ENCODE results near the gene CDK8. TPM values are rescaled to one million over a fixed set of nuclear protein-coding genes. Genes with fewer than 3 reads are reported as not detected.
A peak's percentile ranks its signal among the peaks of the same experiment; 100 is the strongest.
"Not testable (repeated sequence)": the region's sequence is repeated elsewhere in the genome, so short reads cannot be mapped to it uniquely, and the experiment has no call there.

The CDK8 gene
- total RNA-seq, 1 donor from 2014 or later = 12.8 TPM

DNA sequence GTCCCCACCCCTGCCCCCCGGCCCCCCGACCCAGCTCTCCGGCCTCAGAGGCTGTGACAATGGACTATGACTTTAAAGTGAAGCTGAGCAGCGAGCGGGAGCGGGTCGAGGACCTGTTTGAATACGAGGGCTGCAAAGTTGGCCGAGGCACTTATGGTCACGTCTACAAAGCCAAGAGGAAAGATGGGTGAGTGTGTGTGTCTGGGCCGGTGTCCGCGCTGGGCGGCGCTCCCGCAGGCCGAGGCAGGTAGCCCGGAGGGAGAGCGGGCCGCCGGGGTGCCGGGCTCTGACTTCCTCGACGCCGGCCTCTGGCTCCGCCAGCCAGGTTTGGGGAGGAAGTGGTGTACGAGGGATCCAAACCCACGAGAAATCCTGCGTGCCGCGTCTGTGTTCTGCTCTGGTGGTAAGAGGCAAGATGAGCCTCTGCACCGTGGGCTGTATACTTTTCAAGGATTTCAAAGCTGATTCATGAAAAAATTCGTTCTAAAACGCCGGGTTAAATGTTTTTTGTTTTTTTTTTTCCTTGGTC, 718 bp downstream of the CDK8 start:
- peak; percentile 43 for DNase-seq

DNA sequence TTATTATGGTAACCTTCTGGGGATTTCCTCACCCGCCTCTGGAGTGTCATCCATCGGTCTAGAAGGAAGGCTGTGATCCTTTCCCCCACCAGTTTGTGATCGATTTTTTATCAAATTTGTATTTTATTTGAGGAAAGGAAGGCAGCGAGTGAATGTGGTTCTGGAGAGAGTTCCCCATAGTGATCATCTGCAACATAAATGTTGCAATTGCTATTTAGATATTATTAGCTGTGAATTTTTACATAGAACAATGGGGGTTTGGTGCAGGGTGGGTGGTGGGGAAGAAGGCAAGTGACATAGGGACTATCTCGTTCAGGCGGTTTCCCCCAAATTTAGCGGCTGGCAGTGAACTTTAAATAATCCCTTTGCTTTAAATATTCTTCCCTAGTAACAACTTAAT, 1.2 kb downstream of the CDK8 start:
- DNase-seq = no peak

DNA sequence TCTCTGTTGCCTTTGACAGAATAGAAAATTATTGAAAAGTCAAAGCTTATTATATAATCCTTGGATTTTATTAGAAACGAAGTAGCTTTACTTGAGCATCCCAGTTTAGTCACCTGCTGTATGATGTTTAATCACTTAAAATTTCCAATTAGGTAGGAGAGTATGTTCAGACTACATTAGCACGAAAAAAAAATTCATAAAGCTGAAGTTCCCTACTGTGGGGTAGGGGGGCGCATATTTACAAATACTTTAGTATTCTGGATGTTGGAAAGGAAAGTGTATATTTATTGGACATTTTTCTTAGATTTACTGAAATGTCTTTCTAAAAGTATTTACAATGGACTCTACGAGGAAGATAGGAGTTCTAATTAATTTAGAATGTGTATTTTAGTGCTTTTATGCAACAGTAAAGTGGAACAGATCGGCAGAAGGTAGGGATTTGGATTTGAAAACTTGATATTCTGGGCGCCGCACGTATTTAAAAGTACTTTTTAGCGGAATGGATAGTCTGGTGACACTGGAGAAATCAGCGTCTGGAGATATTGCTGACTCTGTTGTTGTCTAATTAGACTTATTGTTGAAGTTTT, 1.9 kb downstream of the CDK8 start:
- peak; percentile 23 for DNase-seq

DNA sequence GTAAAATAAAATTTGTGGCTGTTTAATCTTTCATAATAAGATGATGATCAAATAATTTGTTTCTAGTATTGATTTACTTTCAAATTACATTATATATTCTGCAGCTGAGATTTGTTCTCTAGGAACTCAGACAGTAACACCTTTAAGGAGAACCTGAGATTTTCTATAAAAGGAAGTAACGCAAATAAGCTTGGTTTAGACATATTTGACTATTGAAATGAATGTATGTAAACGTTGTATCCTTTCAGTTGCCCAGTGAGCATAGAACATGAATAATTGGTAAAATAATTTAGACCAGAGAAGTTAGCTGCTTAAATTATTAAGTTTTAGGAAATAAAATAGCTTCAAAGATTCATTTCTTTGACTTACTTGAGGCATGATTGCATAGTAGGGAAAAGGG, 3.1 kb downstream of the CDK8 start:
- no peak for DNase-seq

DNA sequence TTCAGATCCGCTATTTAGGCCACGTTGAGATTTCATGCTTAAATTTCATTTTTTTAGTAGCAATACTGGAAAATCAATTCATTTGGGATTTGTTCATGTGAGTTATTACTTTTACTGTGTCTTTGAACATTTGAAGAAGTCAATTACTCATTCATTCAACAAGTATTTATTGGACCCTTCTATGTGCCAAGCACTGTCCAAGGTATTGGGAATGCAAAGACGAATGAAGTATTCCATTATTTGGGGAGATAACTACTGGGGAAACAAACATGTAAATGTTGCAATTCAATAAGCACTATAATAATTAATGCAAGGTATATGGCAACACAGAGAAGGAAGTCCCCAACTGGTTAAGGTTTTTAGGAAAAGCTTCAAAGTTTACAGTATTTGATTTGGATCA, 5.7 kb downstream of the CDK8 start:
- no peak for DNase-seq

DNA sequence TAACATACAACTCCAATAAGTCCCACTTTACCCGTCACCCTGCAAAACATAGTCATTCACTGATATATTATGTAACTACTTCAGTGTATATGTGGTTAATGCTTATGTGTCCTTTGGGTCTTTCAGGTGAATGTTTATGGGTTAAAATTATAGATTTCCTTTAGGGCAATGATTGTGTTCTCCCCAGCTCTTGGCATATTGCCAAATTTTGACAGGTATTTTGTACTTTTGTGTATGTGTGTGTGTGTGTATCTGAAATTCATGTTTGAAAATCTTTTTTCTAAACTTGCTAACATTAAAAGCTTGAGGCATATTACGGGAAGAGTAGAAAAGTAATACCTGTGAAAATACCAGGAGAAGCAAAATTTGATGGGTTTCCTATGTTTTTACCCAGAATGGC, 8.2 kb downstream of the CDK8 start:
- no peak for DNase-seq

DNA sequence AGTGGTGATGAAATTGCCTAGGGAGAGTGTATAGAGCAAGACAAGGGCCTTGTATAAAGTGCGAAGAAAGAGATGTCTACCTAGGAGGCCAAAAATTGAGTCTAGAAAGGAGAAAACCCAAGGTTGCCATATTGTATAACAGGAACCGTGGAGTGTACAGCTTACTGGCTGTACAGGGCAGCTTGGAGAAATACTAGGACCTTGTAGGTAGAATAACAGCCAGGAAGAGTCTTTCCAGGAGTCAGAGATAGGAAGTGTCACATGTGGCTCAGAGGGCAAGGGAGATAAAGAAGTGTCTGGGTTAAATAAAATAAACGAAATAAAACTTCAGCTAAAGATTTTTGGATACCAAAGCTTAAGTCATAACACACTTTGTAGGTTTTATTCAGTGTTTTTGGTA, 12.4 kb downstream of the CDK8 start:
- DNase-seq = no peak

DNA sequence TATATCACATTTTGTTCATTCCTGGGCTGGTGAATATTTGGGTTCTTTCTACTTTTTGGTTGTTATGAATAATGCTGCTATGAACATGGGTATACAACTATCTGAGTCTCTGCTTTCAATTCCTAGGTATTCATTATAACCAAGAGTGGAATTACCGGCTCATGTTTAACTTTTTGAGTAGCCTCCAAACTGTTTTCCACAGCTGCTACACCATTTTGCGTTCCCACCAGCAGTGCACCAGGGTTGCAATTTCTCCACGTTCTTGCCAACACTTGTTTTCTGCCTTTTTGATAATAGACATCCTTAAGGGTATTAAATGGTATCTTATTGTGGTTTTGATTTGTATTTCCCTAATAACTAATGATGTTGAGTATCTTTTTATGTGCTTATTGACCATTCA, 16.8 kb downstream of the CDK8 start:
- no peak for DNase-seq

DNA sequence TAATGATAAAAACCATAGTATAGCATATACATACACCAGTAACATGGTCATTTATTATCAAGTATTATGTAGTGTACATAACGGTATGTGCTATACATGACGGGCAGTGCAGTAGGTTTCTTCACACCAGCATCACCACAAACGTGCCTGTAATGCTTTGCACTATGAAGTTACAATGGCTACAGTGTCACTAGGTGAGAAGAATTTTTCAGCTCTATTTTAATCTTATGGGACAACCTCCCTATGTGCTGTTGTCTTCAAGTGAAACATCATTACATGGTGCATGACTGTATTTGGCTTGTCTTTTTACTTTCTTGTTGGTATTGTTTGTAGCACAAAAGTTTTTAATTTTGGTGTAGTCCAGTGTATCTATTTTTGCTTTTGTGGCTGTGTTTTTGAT, 18.7 kb downstream of the CDK8 start:
- no peak for DNase-seq

DNA sequence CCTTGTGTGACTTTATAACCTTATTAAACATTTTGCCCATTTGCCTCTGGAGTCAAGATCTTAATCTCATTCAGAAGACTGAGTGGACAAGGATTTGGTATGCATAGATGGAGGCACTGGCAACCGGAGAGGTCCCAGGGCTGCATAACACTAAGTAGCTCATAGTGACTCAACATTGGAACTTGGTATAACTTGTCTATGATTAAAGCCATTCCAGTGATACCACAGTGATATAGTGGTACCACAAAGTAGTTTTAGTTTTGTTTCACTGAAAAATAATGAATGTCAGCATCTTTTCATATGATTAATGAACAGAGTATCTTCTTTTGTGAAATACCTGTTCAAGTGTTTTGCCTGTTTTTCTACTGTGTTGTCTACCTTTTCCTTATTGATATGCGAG, 26.4 kb downstream of the CDK8 start:
- no peak for DNase-seq

DNA sequence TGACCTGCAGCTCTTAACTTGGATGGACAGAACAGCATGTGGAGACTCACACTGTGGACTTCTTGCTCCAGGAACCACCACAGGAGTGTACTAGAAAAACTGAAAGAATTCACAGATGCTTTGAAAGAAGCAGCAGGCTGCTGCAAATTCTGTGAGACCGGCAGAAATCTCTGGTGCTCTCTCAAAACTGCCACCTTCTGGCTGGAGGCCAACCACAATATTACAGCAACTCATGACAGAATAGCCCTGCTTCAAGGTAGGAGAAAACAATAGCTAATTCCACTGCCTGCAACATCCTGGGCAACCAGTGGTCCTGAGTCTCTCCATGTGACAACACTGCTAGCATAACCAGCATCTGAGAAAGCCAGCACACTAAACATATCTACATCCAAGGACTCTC, 26.9 kb downstream of the CDK8 start:
- peak; percentile 58 for DNase-seq

DNA sequence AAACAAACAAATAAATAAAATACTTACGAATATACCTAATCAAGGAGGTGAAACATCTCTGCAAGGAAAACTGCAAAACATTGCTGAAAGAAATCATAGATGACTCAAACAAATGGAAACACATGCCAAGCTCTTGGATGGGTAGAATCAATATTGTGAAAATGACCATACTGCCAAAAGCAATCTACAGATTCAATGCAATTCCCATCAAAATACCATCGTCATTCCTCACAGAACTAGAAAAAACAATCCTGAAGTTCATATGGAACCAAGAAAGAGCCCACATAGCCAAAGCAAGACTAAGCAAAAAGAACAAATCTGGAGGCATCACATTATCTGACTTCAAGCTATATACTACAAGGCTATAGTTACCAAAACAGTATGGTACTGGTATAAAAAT, 32.0 kb downstream of the CDK8 start:
- DNase-seq = not testable (repeated sequence)

DNA sequence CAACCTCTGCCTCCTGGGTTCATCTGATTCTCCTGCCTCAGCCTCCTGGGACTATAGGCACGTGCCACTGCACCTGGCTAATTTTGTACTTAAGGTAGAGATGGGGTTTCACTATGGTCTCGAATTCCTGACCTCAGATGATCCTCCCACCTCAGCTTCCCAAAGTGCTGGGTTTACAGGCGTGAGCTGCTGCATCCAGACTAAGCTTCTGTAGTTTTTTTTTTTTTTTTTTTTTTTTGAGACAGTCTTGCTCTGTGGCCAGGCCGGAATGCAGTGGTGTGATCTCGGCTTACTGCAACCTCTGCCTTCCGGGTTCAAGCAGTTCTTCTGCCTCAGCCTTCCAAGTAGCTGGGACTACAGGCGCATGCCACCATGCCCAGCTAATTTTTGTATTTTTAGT, 34.9 kb downstream of the CDK8 start:
- not testable (repeated sequence) for DNase-seq

DNA sequence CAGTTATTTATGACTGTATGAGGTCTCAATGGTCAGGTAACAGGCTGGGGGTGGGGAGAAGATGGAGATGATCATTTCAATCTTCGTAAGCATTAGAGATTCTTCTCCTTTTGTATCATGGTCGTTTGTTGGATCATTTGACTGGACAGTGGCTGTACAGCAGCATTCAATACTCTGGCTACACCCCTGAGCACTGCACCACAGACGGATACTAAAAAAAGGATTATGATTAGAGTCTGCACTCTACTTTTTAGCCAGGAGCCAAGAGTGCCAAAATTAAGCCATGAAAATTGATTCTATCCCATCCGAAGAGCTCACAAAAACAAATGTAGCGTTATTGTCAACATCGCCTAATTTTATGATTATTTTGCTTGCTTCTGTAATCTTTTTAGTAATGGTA, 41.9 kb downstream of the CDK8 start:
- DNase-seq = no peak

DNA sequence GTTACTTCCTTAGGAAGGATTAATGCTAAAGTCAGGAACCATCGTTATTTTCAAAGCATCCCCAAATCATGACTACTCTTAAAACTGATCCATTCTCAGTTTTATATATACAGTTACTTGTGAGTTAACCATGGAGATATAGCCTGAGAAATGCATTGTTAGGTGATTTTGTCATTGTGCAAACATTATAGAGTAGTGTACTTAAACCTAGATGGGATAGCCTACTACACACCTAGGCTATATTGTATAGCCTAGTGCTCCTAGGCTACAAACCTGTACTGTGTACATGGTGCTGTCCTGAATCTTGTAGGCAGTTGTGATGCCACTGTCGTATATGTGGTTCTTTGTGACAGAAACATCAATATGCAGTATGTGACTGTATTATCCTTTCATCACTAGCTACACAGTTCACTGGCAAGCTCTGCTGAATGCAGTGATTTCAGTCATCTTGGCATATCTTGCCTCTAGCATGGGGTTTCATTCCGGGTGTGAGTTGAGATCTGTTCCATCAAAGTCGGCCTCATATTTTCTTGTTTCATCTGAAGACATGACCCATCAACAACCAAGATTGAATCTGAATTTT, 45.3 kb downstream of the CDK8 start:
- DNase-seq = no peak

DNA sequence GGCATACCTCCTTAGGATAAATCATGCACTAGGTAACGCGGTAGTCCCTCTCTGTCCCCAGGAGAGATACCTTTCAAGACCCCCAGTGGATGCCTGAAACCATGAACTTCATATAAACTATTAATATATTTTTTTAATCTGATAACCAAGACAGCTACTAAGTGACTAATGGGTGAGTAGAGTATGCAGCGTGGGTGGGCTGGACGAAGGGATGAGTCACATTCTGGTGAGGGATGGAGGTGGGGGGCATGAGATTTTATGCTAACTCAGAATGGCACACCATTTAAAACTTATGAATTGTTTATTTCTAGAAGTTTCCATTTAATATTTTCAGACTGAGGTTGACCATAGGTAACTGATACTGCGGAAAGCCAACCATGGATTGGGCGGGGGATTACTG, 46.2 kb downstream of the CDK8 start:
- peak; percentile 39 for DNase-seq

DNA sequence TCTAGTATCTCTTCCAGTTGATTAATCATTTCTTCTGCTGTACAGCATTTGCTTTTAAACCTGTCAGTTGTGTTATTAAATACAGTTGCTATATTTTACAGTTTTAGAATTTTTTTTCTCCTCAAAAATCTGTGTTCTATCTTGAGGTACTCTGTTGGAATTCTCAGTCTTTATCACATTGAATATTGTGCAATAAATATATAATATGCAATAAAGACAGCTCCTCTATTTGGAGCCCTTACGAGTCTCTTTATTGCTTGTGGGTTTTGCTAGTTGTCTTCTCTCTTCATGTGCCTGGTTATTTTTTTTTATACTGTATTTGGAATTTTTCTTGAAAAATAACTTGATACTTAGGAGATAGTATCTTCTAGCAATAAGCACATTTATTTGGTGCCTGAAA, 51.7 kb downstream of the CDK8 start:
- no peak for DNase-seq

DNA sequence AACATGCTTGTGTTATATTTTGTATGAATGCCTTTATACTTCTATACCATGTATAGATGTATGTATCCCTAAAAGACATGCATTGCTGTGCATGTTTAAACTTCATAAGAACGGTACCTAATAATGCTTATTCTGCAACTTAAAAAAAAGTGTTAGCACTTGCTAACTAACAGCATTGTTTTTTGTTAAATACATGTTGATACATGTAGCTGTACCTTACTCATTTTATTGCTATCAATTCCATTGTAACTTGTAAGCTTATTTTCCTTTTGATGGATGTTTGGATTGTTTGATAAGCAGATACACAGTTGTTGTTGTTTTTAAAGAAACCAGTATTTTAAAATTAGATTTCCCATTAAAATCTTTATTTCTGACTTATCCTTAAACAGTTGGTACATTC, 53.8 kb downstream of the CDK8 start:
- DNase-seq = no peak

DNA sequence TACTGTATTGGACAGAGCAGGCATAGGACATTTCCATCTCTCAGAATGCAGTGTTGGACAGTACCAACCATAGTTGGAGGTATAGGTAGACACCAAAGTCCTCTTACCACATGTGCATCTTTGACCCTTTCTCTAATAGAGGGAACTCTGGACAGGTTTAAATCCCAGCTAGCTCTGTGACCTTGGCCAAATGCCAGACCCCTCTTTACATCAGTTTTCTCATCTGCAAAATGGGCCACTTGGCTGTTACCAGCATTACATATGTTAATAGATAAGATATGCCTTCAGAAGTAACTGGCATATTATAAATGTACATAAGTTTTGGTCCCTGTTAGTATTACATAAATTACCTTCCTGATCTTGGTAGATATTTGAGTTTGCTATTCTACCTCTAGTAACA, 54.3 kb downstream of the CDK8 start:
- DNase-seq = no peak

DNA sequence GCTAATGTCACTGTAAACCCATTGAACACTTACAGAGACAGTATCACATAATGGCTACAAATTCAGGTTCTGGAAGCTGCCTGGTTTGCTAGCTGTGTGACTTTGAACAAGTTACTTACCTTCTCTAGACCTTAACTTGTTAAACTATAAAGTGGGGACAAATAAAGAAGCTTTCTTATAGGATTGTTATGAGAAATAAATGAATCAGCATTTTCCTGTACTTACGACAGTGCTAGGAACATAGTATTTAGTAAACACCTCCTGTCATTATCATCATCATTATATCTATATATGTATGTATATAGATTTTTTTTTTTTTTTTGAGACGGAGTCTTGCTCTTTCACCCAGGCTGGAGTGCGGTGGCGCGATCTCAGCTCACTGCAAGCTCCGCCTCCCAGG, 54.9 kb downstream of the CDK8 start:
- DNase-seq = no peak

DNA sequence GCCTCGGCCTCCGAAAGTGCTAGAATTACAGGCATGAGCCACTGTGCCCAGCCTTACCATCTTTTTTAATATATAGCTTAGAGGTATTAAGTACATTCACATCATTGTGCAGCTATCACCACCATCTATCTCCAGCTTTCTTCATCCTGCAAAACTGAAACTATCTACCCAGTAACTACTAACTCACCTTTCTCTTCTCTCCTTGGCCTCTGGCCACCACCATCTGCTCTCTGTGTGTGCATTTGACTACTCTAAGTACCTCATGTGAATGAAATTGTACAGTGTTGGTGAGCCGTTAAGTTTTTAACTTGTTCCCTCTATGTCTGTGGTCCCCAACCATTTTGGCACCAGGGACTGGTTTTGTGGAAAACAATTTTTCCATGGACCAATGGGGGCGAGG, 56.1 kb downstream of the CDK8 start:
- DNase-seq = no peak

DNA sequence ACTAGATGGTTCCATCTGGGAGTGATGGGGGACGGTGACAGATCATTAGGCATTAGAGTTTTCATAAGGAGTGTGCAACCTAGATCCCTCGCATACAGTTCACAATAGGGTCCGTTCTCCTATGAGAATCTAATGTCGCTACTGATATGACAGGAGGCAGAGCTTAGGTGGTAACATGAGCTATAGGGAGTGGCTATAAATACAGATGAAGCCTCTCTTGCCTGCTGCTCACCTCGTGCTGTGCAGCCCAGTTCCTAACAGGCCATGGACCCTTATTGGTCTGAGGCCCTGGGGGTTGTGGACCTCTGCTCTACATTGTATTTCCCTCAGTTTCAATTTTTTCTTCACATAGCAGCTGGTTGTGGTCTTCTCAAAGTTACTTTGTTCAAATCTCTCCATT, 56.5 kb downstream of the CDK8 start:
- DNase-seq = no peak

DNA sequence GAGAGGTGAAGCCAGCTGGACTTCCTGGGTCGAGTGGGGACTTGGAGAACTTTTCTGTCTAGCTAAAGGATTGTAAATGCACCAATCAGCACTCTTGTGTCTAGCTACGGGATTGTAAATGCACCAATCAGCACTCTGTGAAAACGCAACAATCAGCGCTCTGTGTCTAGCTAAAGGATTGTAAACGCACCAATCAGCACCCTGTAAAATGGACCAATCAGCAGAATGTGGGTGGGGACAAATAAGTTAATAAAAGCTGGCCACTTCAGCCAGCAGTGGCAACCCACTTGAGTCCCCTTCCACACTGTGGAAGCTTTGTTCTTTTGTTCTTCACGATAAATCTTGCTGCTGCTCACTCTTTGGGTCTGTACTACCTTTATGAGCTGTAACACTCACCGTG, 58.1 kb downstream of the CDK8 start:
- DNase-seq = not testable (repeated sequence)

DNA sequence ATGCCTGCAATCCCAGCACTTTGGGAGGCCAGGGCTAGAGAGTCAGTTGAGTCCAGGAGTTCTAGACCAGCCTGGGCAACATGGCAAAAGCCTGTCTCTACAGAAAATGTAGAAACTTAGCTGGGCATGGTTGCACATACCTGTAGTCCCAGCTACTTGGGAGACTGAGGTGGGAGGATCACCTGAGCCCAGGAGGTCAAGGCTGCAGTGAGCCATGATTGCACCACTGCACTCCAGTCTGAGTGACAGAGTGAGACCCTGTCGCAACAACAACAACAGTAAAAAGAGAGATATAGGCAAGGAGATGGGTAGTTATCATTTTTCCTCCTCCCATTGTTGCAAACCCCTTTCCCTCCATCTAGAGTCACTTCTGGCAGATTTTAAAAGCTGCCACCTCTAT, 62.2 kb downstream of the CDK8 start:
- not testable (repeated sequence) for DNase-seq

DNA sequence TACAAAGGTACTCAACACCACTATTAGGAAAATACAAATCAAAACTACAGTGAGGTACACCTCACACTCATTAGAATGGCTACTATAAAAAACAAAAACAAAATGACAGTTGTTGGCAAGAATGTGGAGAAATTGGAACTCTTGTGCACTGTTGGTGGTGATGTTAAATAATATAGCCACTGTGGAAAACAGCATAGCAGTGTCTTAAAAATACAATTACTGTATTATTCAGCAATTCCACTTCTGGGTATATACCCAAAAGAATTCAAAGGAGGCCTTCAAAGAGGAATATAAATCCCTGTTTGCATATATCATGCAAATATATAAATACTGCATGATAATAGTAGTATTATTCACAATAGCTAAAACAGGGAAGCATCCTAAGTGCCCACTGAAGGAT, 66.8 kb downstream of the CDK8 start:
- DNase-seq = no peak

All from dermis blood vessel endothelial cell (primary cell).